SKM-1 (cell line): Measurements from ENCODE around the gene SEC24C.
"Not testable (repeated sequence)": the region's sequence is repeated elsewhere in the genome, so short reads cannot be mapped to it uniquely, and the experiment has no call there.

Experiments used
- DNase-seq: peaks from one replicate; lab custom pipeline; 2025; ENCODE audit not compliant: unreplicated experiment; lab: John Stamatoyannopoulos, UW

The SEC24C gene

DNA sequence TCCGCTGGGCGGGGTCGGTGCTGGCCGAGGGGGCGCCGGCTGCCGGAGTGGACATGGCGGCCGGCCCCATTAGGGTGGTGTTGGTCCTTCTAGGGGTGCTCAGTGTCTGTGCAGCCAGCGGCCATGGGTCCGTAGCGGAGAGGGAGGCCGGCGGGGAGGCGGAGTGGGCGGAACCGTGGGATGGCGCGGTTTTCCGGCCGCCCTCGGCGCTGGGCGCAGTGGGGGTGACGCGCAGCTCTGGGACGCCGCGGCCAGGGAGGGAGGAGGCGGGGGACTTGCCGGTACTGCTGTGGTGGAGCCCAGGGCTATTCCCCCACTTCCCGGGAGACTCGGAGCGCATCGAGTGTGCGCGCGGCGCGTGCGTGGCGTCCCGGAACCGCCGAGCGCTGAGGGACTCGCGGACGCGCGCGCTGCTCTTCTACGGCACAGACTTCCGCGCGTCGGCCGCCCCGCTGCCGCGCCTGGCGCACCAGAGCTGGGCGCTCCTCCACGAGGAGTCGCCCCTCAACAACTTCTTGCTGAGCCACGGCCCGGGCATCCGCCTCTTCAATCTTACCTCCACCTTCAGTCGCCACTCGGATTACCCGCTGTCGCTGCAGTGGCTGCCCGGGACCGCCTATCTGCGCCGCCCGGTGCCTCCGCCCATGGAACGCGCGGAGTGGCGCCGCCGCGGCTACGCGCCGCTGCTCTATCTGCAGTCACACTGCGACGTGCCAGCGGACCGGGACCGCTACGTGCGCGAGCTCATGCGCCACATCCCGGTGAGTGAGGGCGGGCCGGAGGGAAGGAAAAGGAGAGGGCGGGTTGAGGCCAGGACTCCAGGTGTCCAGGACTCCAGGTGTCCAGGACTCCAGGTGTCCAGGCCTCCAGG is 28.3 kb downstream of the SEC24C start:
- DNase-seq: peak; percentile 63

DNA sequence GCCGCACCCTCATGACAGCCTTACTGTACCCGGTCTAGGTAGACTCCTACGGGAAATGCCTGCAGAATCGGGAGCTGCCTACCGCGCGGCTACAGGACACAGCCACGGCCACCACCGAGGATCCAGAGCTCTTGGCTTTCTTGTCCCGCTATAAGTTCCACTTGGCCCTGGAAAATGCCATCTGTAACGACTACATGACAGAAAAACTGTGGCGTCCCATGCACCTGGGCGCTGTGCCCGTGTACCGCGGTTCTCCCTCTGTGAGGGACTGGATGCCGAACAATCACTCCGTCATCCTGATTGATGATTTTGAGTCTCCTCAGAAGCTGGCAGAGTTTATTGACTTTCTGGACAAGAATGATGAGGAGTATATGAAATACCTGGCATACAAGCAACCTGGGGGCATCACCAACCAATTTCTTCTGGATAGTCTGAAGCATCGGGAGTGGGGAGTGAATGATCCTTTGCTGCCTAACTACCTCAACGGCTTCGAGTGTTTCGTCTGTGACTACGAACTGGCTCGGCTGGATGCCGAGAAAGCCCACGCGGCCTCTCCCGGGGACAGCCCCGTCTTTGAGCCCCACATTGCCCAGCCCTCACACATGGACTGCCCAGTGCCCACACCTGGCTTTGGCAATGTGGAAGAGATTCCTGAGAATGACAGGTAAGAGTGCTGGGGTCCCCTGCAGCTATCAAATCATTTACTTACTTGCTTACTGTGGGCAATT is 29.1 kb downstream of the SEC24C start:
- no peak for DNase-seq

DNA sequence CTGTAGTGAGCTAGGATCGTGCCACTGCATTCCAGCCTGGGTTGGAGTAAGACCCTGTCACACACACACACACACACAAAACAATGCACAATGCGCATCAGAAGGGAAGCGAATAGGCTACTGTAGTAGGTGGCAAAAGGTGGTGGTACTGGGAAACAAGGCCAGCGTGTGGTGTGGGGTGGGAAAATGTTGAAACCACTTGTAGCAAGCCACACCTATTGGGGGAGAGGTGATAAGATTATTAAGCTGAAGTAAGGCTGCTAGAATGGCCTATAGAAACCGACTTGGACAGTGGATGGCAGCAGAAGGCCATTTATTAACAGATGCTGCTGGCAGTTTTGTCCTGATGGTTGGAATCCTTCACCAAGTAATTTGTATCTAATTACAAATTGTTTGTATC is 30.5 kb downstream of the SEC24C start:
- DNase-seq: no peak

DNA sequence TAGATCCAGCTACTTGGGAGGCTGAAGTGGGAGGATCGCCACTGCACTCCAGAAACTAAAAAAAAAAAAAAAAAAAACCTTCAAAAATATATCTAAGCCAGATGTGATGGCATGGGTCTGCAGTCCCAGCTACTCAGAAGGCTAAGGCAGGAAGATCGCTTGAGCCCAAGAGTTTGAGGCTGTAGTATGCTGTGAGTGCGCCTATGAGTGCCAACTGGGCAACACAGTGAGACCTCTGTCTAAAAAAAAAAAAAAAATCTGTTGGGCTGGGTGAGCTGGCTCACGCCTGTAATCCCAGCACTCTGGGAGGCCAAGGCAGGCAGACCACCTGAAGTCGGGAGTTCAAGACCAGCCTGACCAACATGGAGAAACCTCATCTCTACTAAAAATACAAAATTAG is 34.8 kb downstream of the SEC24C start:
- DNase-seq: no peak

DNA sequence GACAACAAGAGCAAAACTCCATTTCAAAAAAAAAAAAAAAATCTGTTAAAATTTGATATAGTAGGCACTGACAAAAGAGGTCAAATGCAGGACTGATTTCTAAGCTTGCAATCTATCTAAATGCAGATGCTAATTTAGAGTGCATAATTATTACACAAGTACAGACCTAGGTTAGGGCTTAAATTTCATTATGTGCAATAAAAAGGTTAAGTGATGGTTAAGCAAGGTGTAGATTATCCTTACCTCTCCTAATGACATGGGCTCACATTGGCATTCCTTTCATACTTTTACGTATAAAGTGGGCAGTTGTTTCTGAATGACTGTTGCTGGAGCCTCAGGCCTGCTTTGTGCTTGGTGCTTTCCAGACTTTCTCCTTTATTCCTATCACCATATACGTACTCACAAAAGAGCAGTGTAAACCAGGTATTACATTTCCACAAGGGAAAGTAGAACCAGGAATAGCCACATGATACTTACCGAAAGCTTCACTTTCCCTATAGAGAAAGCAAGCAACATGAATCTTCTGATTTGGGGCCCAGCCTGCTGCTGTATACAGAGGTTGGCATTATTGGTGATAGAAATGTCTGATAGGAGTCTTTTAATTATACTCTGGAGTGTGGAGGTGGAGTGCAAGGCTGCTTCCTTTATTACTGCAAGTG is 35.5 kb downstream of the SEC24C start:
- no peak for DNase-seq

DNA sequence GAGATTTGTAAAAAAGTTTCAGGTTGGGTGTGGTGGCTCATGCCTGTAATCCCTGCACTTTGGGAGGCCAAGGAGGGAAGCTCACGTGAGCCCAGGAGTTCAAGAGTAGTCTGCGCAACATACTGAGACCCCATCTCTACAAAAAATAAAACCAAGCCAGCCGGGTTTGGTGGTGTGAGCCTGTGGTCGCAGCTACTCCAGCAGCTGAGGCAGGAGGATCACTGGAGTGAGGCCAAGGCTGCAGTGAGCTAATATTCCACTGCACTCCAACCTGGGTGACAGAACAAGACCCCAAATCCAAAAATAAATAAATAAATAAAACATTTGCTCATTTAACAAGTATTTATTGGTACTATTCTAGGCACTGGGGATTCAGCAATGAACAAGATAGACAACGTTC is 36.1 kb downstream of the SEC24C start:
- DNase-seq: no peak

DNA sequence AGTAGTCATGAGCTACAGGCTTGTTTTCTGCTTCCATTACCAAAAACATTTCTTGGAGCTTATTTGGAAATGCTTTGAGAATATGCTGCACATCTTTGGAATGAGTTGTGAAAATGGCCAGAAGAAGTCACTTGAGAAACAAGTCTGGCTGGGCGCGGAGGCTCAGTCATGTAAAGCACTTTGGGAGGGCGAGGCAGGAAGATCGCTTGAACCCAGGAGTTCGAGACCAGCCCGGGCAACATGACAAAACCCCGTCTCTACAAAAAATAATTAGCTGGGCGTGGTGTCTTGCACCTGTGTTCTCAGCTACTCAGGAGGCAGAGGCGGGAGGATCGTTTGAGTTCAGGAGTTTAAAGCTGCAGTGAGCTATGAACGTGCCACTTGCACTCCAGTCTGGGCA is 36.8 kb downstream of the SEC24C start:
- DNase-seq: no peak

DNA sequence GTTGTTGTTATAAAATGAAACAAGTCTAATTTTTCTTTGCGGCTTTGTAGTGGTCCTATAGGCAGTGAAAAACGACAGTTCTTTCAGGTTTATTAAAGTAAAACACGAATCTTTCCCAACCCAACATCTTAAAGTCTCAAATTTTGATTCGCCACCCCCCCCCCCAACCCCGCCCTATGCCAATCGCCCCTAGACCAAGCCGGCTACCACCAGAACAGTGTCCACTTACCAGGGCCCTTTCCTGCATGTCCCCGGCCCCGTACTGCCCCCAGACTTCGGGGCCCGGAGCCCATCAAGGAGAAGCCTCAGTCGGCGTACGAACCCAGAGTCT is 37.3 kb downstream of the SEC24C start:
- no peak for DNase-seq

DNA sequence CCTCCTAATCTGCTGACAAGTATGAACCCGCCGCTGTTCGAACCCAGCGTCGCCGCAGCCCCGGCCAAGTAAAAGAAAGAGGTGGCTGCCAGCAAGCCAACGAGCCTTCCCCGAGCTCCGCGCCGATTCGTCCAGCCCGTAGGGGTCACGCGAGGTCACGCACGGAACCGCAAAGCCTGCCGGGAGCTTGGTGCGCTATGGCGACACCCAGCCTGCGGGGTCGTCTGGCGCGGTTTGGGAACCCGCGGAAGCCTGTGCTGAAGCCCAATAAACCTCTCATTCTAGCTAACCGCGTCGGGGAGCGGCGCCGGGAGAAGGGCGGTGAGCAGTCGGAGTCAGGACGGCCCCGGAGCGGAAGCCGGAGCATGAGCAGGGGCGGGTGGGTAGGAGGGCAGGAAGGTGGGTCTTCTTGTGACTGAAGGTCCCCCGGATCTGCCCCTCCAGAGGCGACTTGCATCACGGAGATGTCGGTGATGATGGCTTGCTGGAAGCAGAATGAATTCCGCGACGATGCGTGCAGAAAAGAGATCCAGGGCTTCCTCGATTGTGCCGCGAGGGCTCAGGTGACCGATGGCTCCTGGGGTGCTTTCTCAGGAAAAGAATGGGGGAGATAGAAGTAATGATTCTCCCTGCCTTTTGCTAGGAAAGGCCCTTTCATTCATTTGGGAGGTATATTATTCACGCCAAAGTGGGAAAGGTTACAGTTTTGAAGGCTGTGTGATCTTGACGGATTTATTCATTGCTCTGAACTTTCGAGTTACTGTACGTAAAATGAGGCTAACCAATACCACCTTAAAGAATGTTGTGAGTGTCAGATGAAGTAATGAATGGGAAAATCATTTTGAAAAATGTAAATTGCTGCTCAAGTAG is 37.9 kb downstream of the SEC24C start, which contains the start of gene CHCHD1:
Gene CHCHD1 (plus strand): TSS at position 170 of the 870 bp plus-strand sequence. CDS start 28 bp downstream, at position 198.
- DNase-seq: peak; percentile 84

DNA sequence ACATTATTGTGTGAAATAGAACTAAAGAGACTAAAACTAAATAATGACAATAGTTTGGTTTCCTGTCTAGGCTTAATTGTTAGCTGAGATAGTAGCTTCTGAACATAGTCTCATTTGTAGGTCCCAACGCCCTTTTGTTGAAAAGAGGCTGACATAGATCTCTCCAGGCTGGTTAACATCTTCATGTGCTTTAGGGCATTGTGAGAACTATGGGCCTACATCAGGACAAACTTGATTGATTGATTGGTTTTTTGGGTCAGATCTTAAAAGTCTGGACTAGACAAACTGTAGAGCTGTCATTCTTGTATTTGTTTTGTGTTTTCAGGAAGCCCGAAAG is 38.5 kb downstream of the SEC24C start:
- no peak for DNase-seq

DNA sequence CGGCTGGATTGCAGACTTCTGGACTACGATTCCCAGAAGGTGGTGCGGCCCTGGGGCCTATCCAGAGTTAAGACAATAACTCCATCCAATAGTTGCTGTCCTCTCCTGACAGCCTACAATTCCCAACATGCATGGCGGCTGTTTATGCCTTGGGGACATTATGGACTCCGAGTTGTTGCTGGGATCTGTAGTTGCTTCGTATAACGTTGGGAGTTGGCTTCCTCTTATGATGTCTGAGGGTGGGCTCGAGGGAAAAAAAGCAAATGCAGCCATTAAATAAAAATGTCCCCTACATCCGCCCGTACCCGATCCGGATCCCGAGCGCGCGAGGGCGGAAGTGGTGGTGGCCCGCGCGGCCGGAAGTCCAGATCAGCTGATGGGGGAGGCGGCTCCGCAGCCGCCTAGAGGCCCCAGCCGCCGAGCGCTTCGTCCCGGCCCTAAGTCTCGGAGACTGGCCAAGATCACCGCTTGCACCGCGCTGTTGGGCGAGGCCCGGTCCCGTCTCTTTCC is 41.1 kb downstream of the SEC24C start, which contains the start of gene ZSWIM8:
Gene ZSWIM8 (plus strand): TSS at position 396 of the 510 bp plus-strand sequence. CDS start 273 bp downstream, outside the sequence.
- peak; percentile 83 for DNase-seq

DNA sequence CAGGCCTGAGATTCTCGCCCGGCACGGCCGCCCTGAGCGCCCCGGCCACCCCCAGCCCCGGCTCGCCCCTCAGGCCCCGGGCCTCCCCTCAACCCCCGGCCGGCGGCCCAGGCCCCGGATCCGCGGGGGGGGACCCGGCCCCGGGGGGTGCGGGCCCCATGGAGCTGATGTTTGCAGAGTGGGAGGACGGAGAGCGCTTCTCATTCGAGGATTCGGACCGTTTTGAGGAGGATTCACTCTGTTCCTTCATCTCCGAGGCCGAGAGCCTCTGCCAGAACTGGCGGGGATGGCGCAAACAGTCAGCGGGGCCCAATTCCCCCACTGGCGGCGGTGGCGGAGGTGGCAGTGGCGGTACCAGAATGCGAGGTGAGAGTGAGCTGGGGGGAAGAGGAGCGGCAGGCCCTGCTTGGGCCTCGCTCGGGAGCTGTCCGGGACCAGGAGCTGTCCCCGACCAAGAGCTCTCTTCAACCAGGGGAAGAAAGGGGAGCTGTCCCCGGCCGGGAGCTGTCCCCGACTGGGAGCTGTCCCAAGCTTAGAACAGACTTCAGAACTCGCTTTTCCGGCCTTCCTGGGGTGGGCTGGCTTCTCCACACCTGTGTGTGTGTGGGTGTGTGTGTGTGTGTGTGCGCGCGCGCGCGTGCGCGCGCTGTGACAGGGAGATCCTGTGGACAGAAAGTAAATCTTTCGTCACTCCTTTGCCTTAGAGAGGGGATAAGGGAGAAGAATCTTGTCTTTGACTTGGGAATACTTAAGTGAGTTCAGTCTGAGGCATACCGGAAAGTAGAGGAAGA is 41.7 kb downstream of the SEC24C start:
- no peak for DNase-seq

DNA sequence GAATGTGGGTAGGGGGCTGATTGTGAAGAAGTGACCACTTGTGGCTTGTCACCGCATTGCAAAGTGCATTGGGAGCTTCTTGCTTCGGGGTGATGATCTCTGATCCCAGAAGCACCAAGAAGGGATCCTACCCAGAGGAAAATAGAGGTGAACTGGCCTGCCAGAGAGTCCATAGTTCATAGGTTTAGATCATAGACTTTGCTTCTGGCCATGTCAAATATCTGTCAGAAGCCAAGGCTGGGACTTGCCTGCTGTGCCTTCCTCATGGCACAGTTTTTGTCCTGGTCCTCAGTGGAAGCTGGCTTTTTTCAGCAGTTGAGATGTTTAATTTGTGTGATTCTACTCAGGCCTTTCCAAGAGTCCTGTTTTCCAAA is 42.3 kb downstream of the SEC24C start:
- no peak for DNase-seq

DNA sequence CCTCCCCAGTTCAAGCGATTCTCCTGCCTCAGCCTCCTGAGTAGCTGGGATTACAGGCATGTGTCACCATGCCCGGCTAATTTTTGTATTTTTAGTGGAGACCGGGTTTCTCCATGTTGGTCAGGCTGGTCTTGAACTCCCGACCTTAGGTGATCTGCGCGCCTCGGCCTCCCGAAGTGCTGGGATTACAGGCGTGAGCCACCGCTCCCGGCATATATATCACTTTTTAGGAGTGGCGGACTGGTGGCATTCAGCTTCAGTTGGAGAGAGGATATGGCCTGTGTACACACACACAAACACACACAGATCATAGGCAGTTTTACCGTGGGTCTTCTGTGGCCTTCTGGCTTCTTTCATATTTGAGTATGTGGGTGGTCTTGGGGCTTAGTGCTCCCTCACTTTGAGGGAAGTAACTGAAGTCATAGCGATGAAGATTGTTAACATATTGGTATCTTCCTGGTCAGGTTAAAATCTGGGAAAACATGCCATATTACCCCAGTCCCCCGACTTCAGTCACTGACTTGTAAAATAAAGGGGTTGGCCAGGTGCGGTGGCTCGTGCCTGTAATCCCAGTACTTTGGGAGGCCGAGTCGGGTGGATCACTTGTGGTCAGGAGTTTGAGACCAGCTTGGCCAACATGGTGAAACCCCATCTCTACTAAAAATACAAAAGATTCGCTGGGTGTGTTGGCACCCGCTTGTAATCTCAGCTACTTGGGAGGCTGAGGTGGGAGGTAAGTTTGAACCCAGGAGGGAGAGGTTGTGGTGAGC is 43.0 kb downstream of the SEC24C start:
- not testable (repeated sequence) for DNase-seq

DNA sequence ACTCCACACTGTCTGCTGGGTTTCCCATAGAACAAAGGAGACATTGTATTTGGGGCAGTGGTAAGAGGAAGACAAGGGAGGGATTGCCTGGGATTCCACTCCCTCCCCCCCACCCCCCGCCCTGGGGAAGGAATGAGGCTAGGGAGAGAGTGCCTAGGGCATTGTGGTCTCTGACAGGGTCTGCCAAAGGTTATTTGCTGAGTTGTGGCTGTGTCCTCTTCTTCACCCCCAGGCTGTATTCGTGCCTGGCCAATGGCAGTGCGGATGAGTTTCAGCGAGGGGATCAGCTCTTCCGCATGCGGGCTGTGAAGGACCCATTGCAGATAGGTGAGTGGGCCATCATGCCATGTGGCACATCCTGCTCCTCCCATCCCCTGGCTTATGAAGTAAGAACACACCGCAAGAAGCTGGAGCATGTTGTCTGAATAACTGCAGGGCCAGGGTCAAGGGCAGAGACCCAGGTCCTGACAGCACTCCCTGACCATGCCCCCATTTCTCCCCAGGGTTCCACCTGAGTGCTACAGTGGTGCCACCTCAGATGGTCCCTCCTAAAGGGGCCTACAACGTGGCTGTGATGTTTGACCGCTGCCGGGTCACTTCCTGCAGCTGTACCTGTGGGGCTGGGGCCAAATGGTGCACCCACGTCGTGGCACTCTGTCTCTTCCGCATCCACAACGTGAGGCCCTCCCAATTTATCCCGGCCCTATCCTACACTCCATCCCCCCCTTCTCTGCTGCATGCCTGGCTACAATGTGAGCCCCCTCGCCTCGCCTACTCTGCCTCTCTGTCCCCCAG is 44.9 kb downstream of the SEC24C start:
- no peak for DNase-seq

DNA sequence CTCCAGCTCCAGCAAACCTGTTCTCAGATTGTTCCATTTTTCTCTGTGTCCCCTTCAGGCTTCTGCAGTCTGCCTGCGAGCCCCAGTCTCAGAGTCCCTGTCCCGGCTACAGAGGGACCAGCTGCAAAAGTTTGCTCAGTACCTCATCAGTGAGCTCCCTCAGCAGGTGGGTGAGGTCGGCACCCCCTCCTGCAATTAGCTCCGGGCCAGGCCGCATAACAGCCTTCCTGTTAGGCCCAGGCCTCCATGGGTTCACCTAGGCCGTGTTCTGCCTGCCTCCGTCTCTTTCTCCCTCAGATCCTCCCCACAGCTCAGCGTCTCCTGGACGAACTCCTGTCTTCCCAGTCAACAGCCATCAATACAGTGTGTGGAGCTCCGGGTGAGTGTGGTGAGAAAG is 45.5 kb downstream of the SEC24C start:
- DNase-seq: no peak

DNA sequence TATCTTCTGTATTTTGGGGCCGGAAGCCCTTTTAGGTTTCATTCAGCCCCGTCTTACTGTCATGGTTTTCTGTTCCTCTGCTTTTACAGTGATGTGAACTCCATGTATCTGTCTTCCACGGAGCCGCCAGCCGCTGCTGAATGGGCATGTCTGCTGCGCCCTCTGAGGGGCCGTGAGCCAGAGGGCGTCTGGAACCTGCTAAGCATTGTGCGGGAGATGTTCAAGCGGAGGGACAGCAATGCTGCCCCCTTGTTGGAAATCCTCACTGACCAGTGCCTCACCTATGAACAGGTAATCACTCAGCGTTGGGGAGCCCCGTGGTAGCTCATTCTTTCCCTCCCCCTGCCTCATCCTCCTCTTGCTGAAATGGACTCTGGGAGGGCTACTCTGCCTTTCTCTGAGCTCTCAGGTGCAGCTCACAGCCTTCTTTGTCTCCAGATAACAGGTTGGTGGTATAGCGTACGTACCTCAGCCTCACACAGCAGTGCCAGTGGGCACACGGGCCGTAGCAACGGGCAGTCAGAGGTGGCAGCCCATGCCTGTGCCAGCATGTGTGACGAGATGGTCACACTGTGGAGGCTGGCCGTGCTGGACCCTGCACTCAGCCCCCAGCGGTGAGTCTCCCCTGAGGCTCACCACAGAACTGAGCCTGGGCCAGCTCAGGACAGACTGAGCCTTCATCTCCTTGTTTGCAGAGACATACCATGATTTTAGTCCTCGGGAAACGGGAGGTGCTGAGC is 46.9 kb downstream of the SEC24C start:
- DNase-seq: no peak
